Ammon's horn (tissue), 1 donor: ENCODE results near the gene SDHAF4.
A peak's percentile ranks its signal among the peaks of the same experiment; 100 is the strongest.
"Not testable (repeated sequence)": the region's sequence is repeated elsewhere in the genome, so short reads cannot be mapped to it uniquely, and the experiment has no call there.

ENCODE experiments used
- DNase-seq: peaks from one replicate; pipeline ENCODE4 v3.0.0-alpha.2; 2016; ENCODE audit warnings: low spot score

The SDHAF4 gene

GRCh38 chr6:70592391-70593117, 25.8 kb downstream of the SDHAF4 start:
- no peak for DNase-seq

- no peak for DNase-seq
Observed at GRCh38 chr6:70593118-70593486, 26.4 kb downstream of the SDHAF4 start.

- DNase-seq: no peak
Observed at GRCh38 chr6:70599187-70599586, 32.5 kb downstream of the SDHAF4 start.

- DNase-seq: no peak
Observed at GRCh38 chr6:70601014-70601413, 34.3 kb downstream of the SDHAF4 start.

- DNase-seq: no peak
Observed at GRCh38 chr6:70604254-70604653, 37.5 kb downstream of the SDHAF4 start.

GRCh38 chr6:70607371-70607770, 40.6 kb downstream of the SDHAF4 start:
- not testable (repeated sequence) for DNase-seq

GRCh38 chr6:70609181-70609580, 42.5 kb downstream of the SDHAF4 start:
- not testable (repeated sequence) for DNase-seq

- no peak for DNase-seq
Observed at GRCh38 chr6:70616728-70617260, 50.1 kb downstream of the SDHAF4 start.

GRCh38 chr6:70620746-70621145, 54.0 kb downstream of the SDHAF4 start:
- no peak for DNase-seq

- peak; percentile 6 for DNase-seq
Observed at GRCh38 chr6:70622461-70622860, 55.7 kb downstream of the SDHAF4 start.

GRCh38 chr6:70625436-70625835, 58.7 kb downstream of the SDHAF4 start:
- peak; percentile 40 for DNase-seq

- DNase-seq: no peak
Observed at GRCh38 chr6:70627500-70628254, 60.9 kb downstream of the SDHAF4 start.

GRCh38 chr6:70629929-70630328, 63.2 kb downstream of the SDHAF4 start:
- DNase-seq: no peak

- DNase-seq: no peak
Observed at GRCh38 chr6:70633870-70634269, 67.1 kb downstream of the SDHAF4 start.

- no peak for DNase-seq
Observed at GRCh38 chr6:70636596-70636995, 69.9 kb downstream of the SDHAF4 start.

- no peak for DNase-seq
Observed at GRCh38 chr6:70638468-70638867, 71.7 kb downstream of the SDHAF4 start.
